ENCODE measurements around the gene ALS2. TPM values are rescaled to one million over a fixed set of nuclear protein-coding genes. Genes with fewer than 3 reads are reported as not detected.

ALS2 gene
- total RNA-seq, 1 donor: 27.4 TPM

- no peak overlapping the region for H3K4me3 ChIP-seq (ENCODE audit: low read depth, low read length)
- DNase-seq (ENCODE audit: low read depth): no peak
- no peak for TF ChIP-seq CTCF (IDR thresholded peaks at IDR 0.05; ENCODE audit: insufficient read depth, low read length)
Observed at GRCh38 chr2:201735486-201735885, 45.2 kb downstream of the ALS2 start.

GRCh38 chr2:201734111-201734510, 46.6 kb downstream of the ALS2 start:
- no peak for TF ChIP-seq CTCF (IDR thresholded peaks at IDR 0.05; ENCODE audit: insufficient read depth, low read length)
- no peak for DNase-seq (ENCODE audit: low read depth)

GRCh38 chr2:201733544-201733943, 47.2 kb downstream of the ALS2 start:
- no peak for DNase-seq (ENCODE audit: low read depth)
- no peak for TF ChIP-seq CTCF (IDR thresholded peaks at IDR 0.05; ENCODE audit: insufficient read depth, low read length)
- H3K4me3 ChIP-seq (ENCODE audit: low read depth, low read length): no peak overlapping the region

More at GRCh38 chr2:201734111-201734510, 46.6 kb downstream of the ALS2 start:
- no peak overlapping the region for H3K4me3 ChIP-seq (ENCODE audit: low read depth, low read length)

- no peak for TF ChIP-seq CTCF (IDR thresholded peaks at IDR 0.05; ENCODE audit: insufficient read depth, low read length)
- H3K4me3 ChIP-seq (ENCODE audit: low read depth, low read length): no peak overlapping the region
- no peak for DNase-seq (ENCODE audit: low read depth)
Observed at GRCh38 chr2:201730651-201731285, 50.0 kb downstream of the ALS2 start.

- no peak for TF ChIP-seq CTCF (IDR thresholded peaks at IDR 0.05; ENCODE audit: insufficient read depth, low read length)
- no peak overlapping the region for H3K4me3 ChIP-seq (ENCODE audit: low read depth, low read length)
- DNase-seq (ENCODE audit: low read depth): no peak
Observed at GRCh38 chr2:201715459-201715858, 65.3 kb downstream of the ALS2 start.

GRCh38 chr2:201712726-201713125, 68.0 kb downstream of the ALS2 start:
- no peak for DNase-seq (ENCODE audit: low read depth)
- TF ChIP-seq CTCF (IDR thresholded peaks at IDR 0.05; ENCODE audit: insufficient read depth, low read length): no peak
- no peak overlapping the region for H3K4me3 ChIP-seq (ENCODE audit: low read depth, low read length)

- no peak for DNase-seq (ENCODE audit: low read depth)
- no peak overlapping the region for H3K4me3 ChIP-seq (ENCODE audit: low read depth, low read length)
- TF ChIP-seq CTCF (IDR thresholded peaks at IDR 0.05; ENCODE audit: insufficient read depth, low read length): no peak
Observed at GRCh38 chr2:201709747-201710146, 71.0 kb downstream of the ALS2 start.

Measured in fibroblast of the aortic adventitia (primary cell).